PC-3 (cell line): Measurements from ENCODE around the gene SELENOS.

Experiments used
- CTCF ChIP-seq: fragments of 300-600 bp; sonication (generic); conservative IDR thresholded peaks from 2 replicates; pipeline ENCODE4 v1.5.1; 2017; ENCODE audit warnings: antibody characterized with exemption, low read depth, mild to moderate bottlenecking, low read length
- EZH2 ChIP-seq: fragments of 300-600 bp; sonication (generic); IDR thresholded peaks from one replicate; pipeline ENCODE4 v1.6.1; 2017; ENCODE audit warnings: antibody characterized with exemption, mild to moderate bottlenecking, low read length; ENCODE audit not compliant: unreplicated experiment
- EZH2phosphoT487 ChIP-seq: fragments of 300-600 bp; sonication (generic); IDR thresholded peaks from 2 replicates; pipeline ENCODE4 v1.6.1; 2018; ENCODE audit warnings: mild to moderate bottlenecking, antibody characterized with exemption, low read length, borderline replicate concordance

DNA sequence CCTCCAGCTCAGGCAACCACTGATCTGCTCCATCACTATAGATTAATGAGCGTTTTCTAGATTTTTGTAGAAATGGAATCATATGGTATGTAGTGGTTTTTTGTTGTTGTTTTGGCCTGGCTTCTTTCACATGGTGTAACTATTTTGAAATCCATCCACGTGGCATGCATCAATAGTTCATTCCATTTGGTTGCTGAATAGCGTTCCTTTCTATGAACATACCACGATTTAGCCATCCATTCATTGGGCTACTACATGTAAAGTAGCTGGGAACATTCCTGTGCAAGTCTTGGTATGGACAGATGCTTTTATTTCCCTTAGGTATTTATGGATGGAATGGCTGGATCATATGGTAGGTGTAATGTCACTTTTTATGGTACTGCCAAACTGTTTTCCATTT lies 14.7 kb downstream of the SELENOS start:
- TF ChIP-seq CTCF (no peak), EZH2phosphoT487 (no peak), EZH2 (no peak)
